HepG2 (cell line): ENCODE measurements around the gene TSKU. TPM values are rescaled to one million over a fixed set of nuclear protein-coding genes. Genes with fewer than 3 reads are reported as not detected.

Source experiments
- FOXJ3 ChIP-seq: sonication (generic); formaldehyde crosslinking; IDR thresholded peaks from 2 replicates; pipeline ENCODE4 v1.4.0; 2020; ENCODE audit warnings: missing genetic modification reagents, mild to moderate bottlenecking, borderline replicate concordance
- FOXP4 ChIP-seq: sonication (generic); formaldehyde crosslinking; IDR thresholded peaks from 2 replicates; pipeline ENCODE4 v1.4.0; 2020; ENCODE audit warnings: missing genetic modification reagents
- HMG20A ChIP-seq: IDR thresholded peaks from 2 replicates; pipeline ENCODE4 v1.6.1; 2016; ENCODE audit warnings: borderline replicate concordance
- HNF1B ChIP-seq: sonication (generic); formaldehyde crosslinking; IDR thresholded peaks from 2 replicates; pipeline ENCODE4 v1.5.1; 2020; ENCODE audit warnings: mild to moderate bottlenecking, moderate library complexity, missing genetic modification reagents
- KIAA2018 ChIP-seq: sonication (generic); formaldehyde crosslinking; IDR thresholded peaks from 2 replicates; pipeline ENCODE4 v1.5.0; 2020; ENCODE audit warnings: mild to moderate bottlenecking, missing genetic modification reagents, borderline replicate concordance
- MED1 ChIP-seq: sonication (generic); formaldehyde crosslinking; IDR thresholded peaks from 2 replicates; pipeline ENCODE4 v1.4.0; 2020; ENCODE audit warnings: missing genetic modification reagents
- NFRKB ChIP-seq: fragments of 450-650 bp; IDR thresholded peaks from 2 replicates; pipeline ENCODE4 v1.6.1; 2017
- PHF5A ChIP-seq: IDR thresholded peaks from one replicate; pipeline ENCODE4 v1.6.1; 2018; ENCODE audit warnings: low read depth, missing genetic modification reagents; ENCODE audit not compliant: unreplicated experiment
- SOX13 ChIP-seq, 3 experiments: fragments of 450-650 bp in 1 of 3; sonication (generic) in 1 of 3; formaldehyde crosslinking in 1 of 3; IDR thresholded peaks in 2 of 3; conservative IDR thresholded peaks in 1 of 3; 2 replicates each; pipeline versions ENCODE4 v1.5.0 to v1.6.1; 2016 to 2020; ENCODE audit warnings: antibody characterized with exemption in 1 of 3, mild to moderate bottlenecking in 1 of 3, missing compliant biosample characterization in 1 of 3, missing genetic modification reagents in 1 of 3, moderate library complexity in 1 of 3
- SOX6 ChIP-seq, 2 experiments: fragments of 450-650 bp in 1 of 2; sonication (generic) in 1 of 2; formaldehyde crosslinking in 1 of 2; IDR thresholded peaks; 2 replicates each; pipeline versions ENCODE4 v1.4.0 to v1.6.1; 2017 to 2020; ENCODE audit warnings: antibody characterized with exemption in 1 of 2, mild to moderate bottlenecking in 1 of 2, missing genetic modification reagents in 1 of 2
- ZBTB14 ChIP-seq: sonication (generic); formaldehyde crosslinking; IDR thresholded peaks from 2 replicates; pipeline ENCODE4 v1.4.0; 2020; ENCODE audit warnings: missing genetic modification reagents
- ZFP36L2 ChIP-seq: sonication (generic); formaldehyde crosslinking; IDR thresholded peaks from 2 replicates; pipeline ENCODE4 v1.4.0; 2020; ENCODE audit warnings: missing genetic modification reagents
- ZNF567 ChIP-seq: sonication (generic); formaldehyde crosslinking; IDR thresholded peaks from 2 replicates; pipeline ENCODE4 v1.8.1; 2023; ENCODE audit warnings: mild to moderate bottlenecking, missing genetic modification reagents, borderline replicate concordance
- polyA plus RNA-seq, 8 experiments: library from polyadenylated mRNA; depleted of rRNA in 3 of 8; stranded (reverse) in 7 of 8; unstranded in 1 of 8; fragments of >200 nt; fragmentation: Illumina TruSeq in 4 of 8; extraction: Trizol in 4 of 8; gene quantifications; 2 replicates each; pipeline versions ENCODE4 v1.2.1 to v1.2.3, GENCODE V29; 2011 to 2016; ENCODE audit warnings: low read depth in 4 of 8, missing spikeins in 1 of 8, mixed read lengths in 1 of 8; ENCODE audit not compliant: insufficient read depth in 1 of 8
- total RNA-seq, 5 experiments: library from RNA; depleted of rRNA; stranded (reverse); fragments of >200 nt; fragmentation: Illumina TruSeq; extraction: Trizol; gene quantifications; 2 replicates each; pipeline ENCODE4 v1.2.3, GENCODE V29; 2016; ENCODE audit warnings: low read depth in 1 of 5

TSKU gene
- total and polyA plus RNA-seq, 2 of the 13 experiments (the other 11 are each of a cell fraction or from before 2014, with no cell fraction given), result 20.3 to 21.4 TPM

GRCh38 chr11:76793391-76794291 lies 10.5 kb downstream of the TSKU start (continued):
- no peak for TF ChIP-seq ZFP36L2 (CRISPR knock-in tag)
- TF ChIP-seq KIAA2018 (CRISPR knock-in tag), result no peak
- no peak for TF ChIP-seq NFRKB
- TF ChIP-seq ZNF567, result no peak
- no peak for TF ChIP-seq ZBTB14 (CRISPR knock-in tag)
- no peak; the same call in 1 of the 2 replicates for TF ChIP-seq HMG20A (CRISPR knock-in tag)
- TF ChIP-seq SOX13 (IDR thresholded peaks at IDR 0.05), result no peak
- peak in 1 of 2 experiments; percentile 29; a peak in 1 of 4 replicates for TF ChIP-seq SOX13 (CRISPR knock-in tag; conservative IDR thresholded peaks at IDR 0.05 in 1 of 2, IDR thresholded peaks at IDR 0.05 in 1 of 2)
- TF ChIP-seq FOXJ3, result no peak
- peak; percentile 43; the same call in 1 of the 2 replicates for TF ChIP-seq MED1
- TF ChIP-seq FOXP4 (CRISPR knock-in tag), result 0 out of 2 replicates have a peak, but pooled peaks have one; percentile 13
- TF ChIP-seq PHF5A (CRISPR knock-in tag), result no peak
- TF ChIP-seq SOX6 (IDR thresholded peaks at IDR 0.05), result no peak
- peak; percentile 51 for TF ChIP-seq SOX6 (CRISPR knock-in tag; IDR thresholded peaks at IDR 0.05)
- TF ChIP-seq HNF1B (CRISPR knock-in tag), result peak; percentile 34; the same call in 1 of the 2 replicates
